ENCODE measurements around the gene SLC13A3.

Gene SLC13A3, protein sequence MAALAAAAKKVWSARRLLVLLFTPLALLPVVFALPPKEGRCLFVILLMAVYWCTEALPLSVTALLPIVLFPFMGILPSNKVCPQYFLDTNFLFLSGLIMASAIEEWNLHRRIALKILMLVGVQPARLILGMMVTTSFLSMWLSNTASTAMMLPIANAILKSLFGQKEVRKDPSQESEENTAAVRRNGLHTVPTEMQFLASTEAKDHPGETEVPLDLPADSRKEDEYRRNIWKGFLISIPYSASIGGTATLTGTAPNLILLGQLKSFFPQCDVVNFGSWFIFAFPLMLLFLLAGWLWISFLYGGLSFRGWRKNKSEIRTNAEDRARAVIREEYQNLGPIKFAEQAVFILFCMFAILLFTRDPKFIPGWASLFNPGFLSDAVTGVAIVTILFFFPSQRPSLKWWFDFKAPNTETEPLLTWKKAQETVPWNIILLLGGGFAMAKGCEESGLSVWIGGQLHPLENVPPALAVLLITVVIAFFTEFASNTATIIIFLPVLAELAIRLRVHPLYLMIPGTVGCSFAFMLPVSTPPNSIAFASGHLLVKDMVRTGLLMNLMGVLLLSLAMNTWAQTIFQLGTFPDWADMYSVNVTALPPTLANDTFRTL

GRCh38 chr20:46651091-46651962 is at the start of gene SLC13A3:
TSS of gene SLC13A3 (minus strand) at chr20:46651459. CDS start at chr20:46651421, 38 bp downstream.
- no peak for DNase-seq

GRCh38 chr20:46701057-46701456 is 49.8 kb upstream of the SLC13A3 start:
- no peak for DNase-seq

GRCh38 chr20:46700481-46700880 is 49.2 kb upstream of the SLC13A3 start:
- no peak for DNase-seq

DNA sequence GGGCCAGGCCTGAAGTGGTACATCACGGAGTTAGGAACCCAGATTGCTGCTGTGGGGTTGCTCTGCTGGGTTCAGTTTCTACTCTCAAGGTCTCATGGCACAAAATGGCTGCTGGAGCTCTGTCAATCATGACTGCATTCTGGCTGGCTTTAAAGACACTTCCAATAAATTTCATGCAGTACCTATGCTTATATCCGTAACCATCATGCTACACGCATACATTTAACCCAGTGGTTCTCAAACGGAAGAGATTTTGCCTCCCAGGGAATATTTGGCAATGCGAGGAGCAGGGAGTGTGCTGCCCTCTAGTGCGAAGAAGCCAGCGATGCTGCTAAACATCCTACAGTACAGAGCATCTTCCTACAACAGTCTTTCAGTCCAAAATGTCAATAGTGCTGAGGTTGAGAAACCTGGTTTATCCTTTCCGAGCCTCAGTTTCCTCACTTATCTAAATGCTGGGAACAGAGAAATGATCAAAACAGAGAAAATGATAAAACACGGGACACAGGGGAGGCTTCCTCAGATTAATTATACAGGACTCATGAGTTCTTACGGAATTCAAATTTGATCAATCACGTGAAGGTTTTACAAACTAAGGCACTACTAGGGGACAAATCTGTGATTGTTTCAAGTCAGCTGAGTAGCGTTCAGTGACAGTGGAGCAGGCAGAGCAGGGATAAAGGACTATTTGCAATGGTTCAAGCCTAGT is 48.5 kb upstream of the SLC13A3 start:
- peak; percentile 16 for DNase-seq

DNA sequence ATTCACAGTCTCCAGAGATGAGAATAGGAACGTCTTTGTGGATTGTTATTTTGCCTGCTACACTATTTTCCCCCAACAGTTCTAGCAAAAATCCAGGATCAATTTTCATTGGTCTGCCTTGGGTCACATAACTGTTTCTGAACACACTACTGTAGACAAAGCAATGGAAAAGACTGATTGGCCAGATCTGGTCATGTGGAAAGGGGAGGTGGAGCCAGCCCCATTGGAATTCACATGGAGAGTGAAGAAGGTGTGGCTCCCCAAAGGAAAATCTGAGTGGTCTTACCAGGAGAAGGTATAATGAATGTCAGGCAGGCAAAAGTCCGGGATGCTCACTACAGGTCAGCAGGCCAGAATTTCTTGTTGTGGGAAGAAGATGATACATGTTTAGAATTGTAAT is 47.5 kb upstream of the SLC13A3 start:
- DNase-seq = no peak

- no peak for DNase-seq
Measured at GRCh38 chr20:46696791-46697279, 45.6 kb upstream of the SLC13A3 start.

DNA sequence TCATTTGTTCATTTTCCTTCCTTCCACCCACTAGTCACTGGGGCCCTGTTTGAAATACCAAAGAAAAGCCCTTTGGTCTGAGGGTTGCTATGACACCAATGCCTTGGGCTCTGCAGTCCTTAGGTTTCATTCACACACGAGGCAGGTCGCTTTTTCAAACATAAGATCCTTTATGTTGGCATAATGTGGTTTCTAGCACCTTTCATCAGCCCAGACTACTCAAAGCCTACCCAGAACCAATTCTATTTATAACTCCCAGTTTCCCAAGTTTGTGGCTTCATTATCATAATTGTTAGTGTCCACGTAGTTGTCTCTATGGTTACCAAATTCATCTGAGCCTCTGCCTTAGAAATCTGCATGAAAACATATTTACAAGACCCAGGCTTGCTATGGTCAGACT is 44.6 kb upstream of the SLC13A3 start:
- no peak for DNase-seq

- DNase-seq = no peak
Measured at GRCh38 chr20:46694484-46694883, 43.2 kb upstream of the SLC13A3 start.

DNA sequence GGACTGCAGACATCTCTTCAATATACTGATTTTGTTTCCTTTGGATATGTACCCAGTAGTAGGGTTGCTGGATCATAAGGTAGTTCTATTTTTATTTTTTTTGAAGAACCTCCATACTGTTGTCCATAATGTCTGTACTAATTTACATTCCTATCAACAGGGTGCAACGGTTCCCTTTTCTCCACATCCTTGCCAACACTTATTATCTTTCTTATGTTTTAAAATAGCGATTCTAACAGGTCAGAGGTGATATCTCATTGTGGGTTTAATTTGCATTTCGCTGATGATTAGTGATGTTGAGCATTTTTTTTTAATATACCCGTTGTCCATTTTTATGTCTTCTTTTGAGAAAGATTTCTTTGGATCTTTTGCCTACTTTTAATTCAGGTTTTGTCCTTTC is 39.9 kb upstream of the SLC13A3 start:
- no peak for DNase-seq

GRCh38 chr20:46690219-46691106 is 39.2 kb upstream of the SLC13A3 start:
- no peak for DNase-seq

GRCh38 chr20:46689754-46690085 is 38.5 kb upstream of the SLC13A3 start:
- no peak for DNase-seq

GRCh38 chr20:46689082-46689753 is 38.0 kb upstream of the SLC13A3 start, which contains the start of gene TP53RK:
TSS of gene TP53RK (minus strand) at chr20:46689444. CDS start at chr20:46689414, 30 bp downstream.
- DNase-seq = peak; percentile 98

DNA sequence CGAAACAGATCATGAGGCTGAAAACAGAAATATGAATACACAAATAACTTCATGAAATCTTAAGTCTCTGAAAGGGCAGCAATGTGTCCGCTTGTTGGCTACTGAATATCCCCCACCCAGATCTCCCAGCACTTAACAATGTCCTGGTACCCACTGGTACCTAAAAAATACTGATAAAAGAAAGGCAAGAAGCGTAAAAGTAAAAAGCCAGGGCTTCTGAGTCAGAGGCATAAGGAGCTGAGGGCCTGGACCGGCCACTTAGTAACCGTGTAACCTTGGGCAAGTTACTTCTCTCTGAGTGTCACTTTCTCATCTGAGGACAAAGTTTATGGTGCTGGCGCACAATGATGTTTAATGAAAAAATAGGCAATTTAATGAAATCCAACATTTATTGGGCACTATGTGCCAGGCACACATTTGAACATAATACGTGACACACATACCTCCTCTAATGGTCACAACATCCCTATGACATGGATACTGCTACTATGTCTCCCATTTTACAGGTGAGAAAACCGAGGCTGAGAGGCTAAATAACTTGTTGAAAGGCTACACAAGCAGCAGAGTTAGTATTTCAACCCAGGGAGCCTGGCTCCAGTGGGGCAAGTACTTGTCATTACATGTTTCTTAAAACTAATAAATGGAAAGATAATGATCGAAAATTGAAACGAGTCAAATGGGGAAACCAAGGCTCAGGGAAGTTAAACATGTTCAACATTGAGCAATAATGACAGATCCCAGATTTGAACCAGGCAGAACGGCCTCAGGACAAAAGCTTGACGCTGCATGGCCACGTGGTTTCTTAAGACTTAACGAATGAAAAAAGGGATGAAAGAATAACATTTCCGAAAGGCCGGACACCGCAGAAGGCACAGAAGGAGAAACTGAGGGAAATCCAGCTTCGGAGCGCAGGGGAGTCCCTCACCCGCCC is 37.2 kb upstream of the SLC13A3 start:
- DNase-seq = no peak

DNA sequence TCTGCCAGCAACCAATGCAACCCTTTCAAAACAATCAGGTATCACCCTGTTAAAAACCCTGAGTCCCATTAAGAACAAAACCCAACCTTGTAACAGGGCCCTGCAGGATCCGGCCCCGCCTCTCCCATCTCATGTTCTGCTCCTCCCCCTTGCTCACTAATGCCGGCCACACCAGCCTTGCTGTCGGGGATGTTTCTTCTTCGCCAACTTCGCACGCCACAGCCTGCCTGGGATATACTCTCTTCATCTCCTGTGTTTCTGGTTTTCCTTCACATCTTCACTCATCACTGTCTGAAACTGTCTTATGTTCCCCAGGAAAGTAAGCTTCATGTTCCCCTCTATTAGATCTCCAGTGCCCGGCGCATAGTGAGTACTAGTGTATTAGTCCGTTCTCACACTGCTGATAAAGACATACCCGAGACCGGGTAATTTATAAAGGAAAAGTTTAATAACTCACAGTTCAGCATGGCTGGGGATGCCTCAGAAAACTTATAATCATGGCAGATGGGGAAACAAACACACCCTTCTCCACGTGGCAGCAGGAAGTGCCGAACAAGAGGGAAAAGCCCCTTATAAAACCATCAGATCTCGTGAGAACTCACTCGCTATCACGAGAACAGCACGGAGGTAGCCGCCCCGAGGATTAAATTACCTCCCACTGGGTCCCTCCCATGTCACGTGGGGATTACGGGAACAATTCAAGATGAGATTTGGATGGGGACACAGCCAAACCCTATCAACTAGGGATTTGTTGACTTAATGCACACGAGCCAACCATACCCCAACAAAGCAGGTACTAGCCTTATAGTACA is 32.9 kb upstream of the SLC13A3 start:
- peak; percentile 6 for DNase-seq

- DNase-seq = no peak
Measured at GRCh38 chr20:46683668-46683938, 32.3 kb upstream of the SLC13A3 start.

DNA sequence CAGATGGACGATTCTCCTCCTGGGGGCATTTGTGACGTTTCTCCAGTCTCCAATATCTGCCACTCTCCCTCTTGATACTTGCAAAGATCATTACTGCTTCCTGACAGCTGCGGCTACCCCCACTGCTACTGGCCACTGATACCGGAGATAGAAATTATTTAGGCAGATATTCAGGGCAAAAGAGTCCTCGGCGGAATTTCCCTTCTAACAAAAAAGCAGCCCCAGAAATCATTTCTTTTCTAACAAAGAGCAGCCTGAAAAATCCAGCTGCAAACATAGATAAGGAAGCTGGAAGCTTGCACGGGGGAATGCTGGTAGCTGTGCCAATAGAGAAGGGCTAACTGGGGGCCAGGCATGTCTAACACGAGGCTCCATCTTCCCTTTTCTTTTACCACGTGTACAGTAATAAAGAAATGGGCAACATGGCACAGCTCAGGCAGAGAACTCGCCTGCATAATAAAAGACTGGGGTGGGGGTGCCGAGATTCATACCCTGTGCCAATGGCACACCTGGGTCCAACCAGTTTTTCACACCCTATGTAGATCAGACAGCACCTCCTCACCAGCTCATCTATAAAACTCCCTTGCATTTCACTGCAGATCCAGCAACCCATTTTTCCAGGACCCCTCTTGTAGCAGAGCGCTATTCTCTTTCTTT is 31.9 kb upstream of the SLC13A3 start:
- DNase-seq = no peak

GRCh38 chr20:46682063-46682821 is 31.0 kb upstream of the SLC13A3 start:
- no peak for DNase-seq

All from stimulated activated CD4-positive, alpha-beta T cell treated with anti-CD3 and anti-CD28 coated beads, Interleukin-15, amount 100 ng/mL, for 24 hours (primary cell).